Activated CD4-positive, alpha-beta memory T cell treated with anti-CD3 and anti-CD28 coated beads, Interleukin-2, amount 10 ng/mL, durations not matched to agents 7 days and 5 days (primary cell): Measurements from ENCODE around the gene CSMD2. TPM values are rescaled to one million over a fixed set of nuclear protein-coding genes. Genes with fewer than 3 reads are reported as not detected.

Experiments used
- CTCF ChIA-PET: fragments of 350-600 bp; sonication (Branson Sonifier 250); formaldehyde crosslinking; loops from one replicate; lab custom pipeline; 2021; ENCODE audit warnings: antibody characterized with exemption, inconsistent platforms; lab: Charles Lee
- POLR2A ChIA-PET: fragments of 350-600 bp; sonication (Branson Sonifier 250); formaldehyde crosslinking; loops from one replicate; lab custom pipeline; 2021; ENCODE audit warnings: antibody characterized with exemption; lab: Charles Lee
- DNase-seq: peaks from one replicate; pipeline ENCODE4 v3.0.0-alpha.2; 2020
- H3K27ac Mint-ChIP-seq: one replicate; pipeline ENCODE4 v1.8.0; 2021; ENCODE audit warnings: mild to moderate bottlenecking, mixed read lengths
- H3K27me3 Mint-ChIP-seq: one replicate; pipeline ENCODE4 v1.8.0; 2021; ENCODE audit warnings: mixed read lengths
- H3K36me3 Mint-ChIP-seq: one replicate; pipeline ENCODE4 v1.8.0; 2021; ENCODE audit warnings: low read depth, mixed read lengths
- H3K4me1 Mint-ChIP-seq: one replicate; pipeline ENCODE4 v1.8.0; 2021; ENCODE audit warnings: mixed read lengths
- H3K4me3 Mint-ChIP-seq: one replicate; pipeline ENCODE4 v1.8.0; 2021; ENCODE audit warnings: mild to moderate bottlenecking, mixed read lengths
- H3K9me3 Mint-ChIP-seq: one replicate; pipeline ENCODE4 v1.8.0; 2021; ENCODE audit warnings: mixed read lengths
- total RNA-seq, 2 experiments: library from RNA; stranded (reverse); gene quantifications; one replicate each; pipeline ENCODE4 v1.2.3, GENCODE V29; 2021

Gene CSMD2
- total RNA-seq, 2 experiments from 2014 or later, result not detected

DNA sequence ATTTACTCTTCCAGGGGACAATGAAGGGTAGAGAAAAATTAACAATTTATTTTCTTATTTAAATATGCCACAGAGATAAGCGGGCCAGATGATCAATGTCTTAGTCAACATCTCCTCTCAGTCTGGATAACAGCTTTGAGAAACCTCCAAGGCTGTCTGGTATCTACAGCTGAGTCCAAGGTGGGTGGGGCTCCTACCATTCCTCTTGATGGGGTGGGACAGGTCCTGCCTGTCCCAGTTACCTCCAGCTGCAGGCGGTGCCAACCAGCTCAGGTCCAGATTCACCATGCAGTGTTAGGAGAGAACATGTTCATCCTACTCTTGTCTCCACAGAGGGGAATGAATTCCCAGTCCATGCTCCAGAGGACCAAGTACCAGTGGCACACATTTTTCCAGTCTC, 21.1 kb downstream of the CSMD2 start:
- Mint-ChIP-seq H3K4me1 (no peaks in the 10 kb centered on the region), H3K27me3 (peaks cover 1% of the 10 kb centered on the region), H3K4me3 (no peak overlapping the region), H3K36me3 (no peaks in the 10 kb centered on the region), H3K9me3 (no peaks in the 10 kb centered on the region), H3K27ac (no peak overlapping the region)
- CTCF ChIA-PET, result no interaction called here
- no peak for DNase-seq
- POLR2A ChIA-PET, result no interaction called here

DNA sequence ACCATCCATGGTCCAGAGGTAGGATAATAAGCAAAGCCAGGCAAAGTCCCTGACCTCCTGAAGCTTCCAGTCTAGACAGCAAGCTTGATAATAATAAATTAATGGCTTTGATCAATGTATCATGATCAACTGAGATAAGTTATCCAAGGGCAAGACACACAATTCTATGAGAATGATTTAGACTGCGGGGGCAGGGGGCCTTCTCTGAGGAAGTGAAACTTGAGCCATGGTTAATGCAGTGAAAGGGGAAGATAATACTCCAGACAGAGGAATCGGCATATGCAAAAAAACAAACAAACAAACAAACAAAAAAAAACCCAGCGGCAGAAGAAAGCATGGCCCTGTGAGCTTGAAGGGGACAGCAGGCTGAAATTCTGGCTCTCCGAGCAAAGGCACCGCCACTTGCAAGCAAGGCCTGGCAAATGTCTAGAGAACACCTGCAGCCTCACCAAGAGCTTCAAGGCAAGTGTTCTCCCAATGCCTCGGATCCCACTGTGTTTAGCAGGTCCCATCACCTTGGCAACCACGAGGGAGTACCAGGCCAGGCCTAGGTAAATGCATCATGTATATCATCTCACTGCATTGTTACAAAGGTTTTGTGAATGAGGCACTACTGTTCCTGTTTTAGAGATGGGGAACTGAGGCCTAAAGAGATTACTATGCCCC, 24.9 kb downstream of the CSMD2 start:
- H3K27me3 Mint-ChIP-seq, result peaks cover 1% of the 10 kb centered on the region
- H3K36me3 Mint-ChIP-seq, result no peaks in the 10 kb centered on the region
- no peaks in the 10 kb centered on the region for H3K4me1 Mint-ChIP-seq
- ChIA-PET POLR2A (no interaction called here), CTCF (no interaction called here)
- H3K9me3 Mint-ChIP-seq, result no peaks in the 10 kb centered on the region
- no peak overlapping the region for H3K4me3 Mint-ChIP-seq
- no peak overlapping the region for H3K27ac Mint-ChIP-seq
- no peak for DNase-seq

DNA sequence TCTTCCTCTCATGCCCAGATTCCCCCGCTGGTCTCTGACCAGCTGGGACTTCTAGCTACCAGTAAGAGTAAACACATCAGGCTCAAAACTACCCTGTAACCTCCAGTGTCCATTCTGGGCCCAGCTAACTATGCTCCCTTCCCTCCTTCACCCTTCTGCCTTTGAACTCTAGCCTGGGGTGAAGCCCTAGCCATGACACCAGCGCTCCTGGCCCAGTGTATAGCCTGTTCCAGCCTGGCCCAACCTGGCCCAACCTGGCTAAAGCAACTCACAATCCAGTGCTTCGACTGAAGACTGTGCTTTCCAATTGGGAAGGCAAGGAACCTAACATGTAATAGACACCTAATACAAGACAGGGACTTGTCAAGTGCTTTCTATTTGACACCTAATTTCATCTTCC, 27.6 kb downstream of the CSMD2 start:
- peaks cover 1% of the 10 kb centered on the region for H3K27me3 Mint-ChIP-seq
- DNase-seq, result no peak
- no peaks in the 10 kb centered on the region for H3K36me3 Mint-ChIP-seq
- H3K9me3 Mint-ChIP-seq, result no peaks in the 10 kb centered on the region
- H3K4me1 Mint-ChIP-seq, result no peaks in the 10 kb centered on the region
- H3K4me3 Mint-ChIP-seq, result no peak overlapping the region
- H3K27ac Mint-ChIP-seq, result no peak overlapping the region
- ChIA-PET CTCF (no interaction called here), POLR2A (no interaction called here)

DNA sequence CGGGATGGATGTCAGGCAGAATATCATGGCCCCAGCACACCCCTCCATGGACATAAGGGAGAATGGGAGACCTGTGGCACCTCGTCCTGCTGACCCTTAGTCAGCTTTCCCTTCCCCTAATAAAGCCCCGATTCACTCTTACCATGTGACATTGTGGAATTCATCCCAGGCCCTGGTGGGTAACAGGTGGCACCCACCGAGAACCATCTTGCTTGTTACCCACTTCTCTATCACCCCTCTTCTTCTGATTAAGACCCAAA, 32.9 kb downstream of the CSMD2 start:
- no peak overlapping the region for H3K4me3 Mint-ChIP-seq
- POLR2A ChIA-PET, result no interaction called here

GRCh38 chr1:34131396-34132160, 33.5 kb downstream of the CSMD2 start:
- Mint-ChIP-seq H3K9me3 (no peaks in the 10 kb centered on the region), H3K27ac (no peak overlapping the region), H3K4me3 (no peak overlapping the region), H3K4me1 (no peaks in the 10 kb centered on the region), H3K27me3 (no peaks in the 10 kb centered on the region), H3K36me3 (no peaks in the 10 kb centered on the region)
- ChIA-PET CTCF (no interaction called here), POLR2A (no interaction called here)
- no peak for DNase-seq

More for the DNA sequence above, 32.9 kb downstream of the CSMD2 start:
- Mint-ChIP-seq H3K36me3 (no peaks in the 10 kb centered on the region), H3K27me3 (no peaks in the 10 kb centered on the region), H3K9me3 (no peaks in the 10 kb centered on the region), H3K4me1 (no peaks in the 10 kb centered on the region), H3K27ac (no peak overlapping the region)
- no peak for DNase-seq
- CTCF ChIA-PET, result no interaction called here

- POLR2A ChIA-PET, result no interaction called here
- no peak for DNase-seq
- Mint-ChIP-seq H3K4me3 (no peak overlapping the region), H3K27me3 (no peaks in the 10 kb centered on the region), H3K4me1 (no peaks in the 10 kb centered on the region), H3K9me3 (no peaks in the 10 kb centered on the region), H3K36me3 (no peaks in the 10 kb centered on the region), H3K27ac (no peak overlapping the region)
- CTCF ChIA-PET, result interaction anchor here (0.7 kb wide), 1 partner anchor 152 kb away, joined by 3 read pairs; no protein-coding TSS in a partner anchor
Measured at GRCh38 chr1:34130306-34130705, 34.7 kb downstream of the CSMD2 start.

- no peak overlapping the region for H3K4me3 Mint-ChIP-seq
- CTCF ChIA-PET, result interaction anchor here (0.7 kb wide), 1 partner anchor 153 kb away, joined by 3 read pairs; no protein-coding TSS in a partner anchor
- H3K27me3 Mint-ChIP-seq, result no peaks in the 10 kb centered on the region
- H3K4me1 Mint-ChIP-seq, result no peaks in the 10 kb centered on the region
- H3K27ac Mint-ChIP-seq, result no peak overlapping the region
- no peaks in the 10 kb centered on the region for H3K9me3 Mint-ChIP-seq
- POLR2A ChIA-PET, result no interaction called here
- no peaks in the 10 kb centered on the region for H3K36me3 Mint-ChIP-seq
- DNase-seq, result no peak
Measured at GRCh38 chr1:34129630-34130029, 35.4 kb downstream of the CSMD2 start.

DNA sequence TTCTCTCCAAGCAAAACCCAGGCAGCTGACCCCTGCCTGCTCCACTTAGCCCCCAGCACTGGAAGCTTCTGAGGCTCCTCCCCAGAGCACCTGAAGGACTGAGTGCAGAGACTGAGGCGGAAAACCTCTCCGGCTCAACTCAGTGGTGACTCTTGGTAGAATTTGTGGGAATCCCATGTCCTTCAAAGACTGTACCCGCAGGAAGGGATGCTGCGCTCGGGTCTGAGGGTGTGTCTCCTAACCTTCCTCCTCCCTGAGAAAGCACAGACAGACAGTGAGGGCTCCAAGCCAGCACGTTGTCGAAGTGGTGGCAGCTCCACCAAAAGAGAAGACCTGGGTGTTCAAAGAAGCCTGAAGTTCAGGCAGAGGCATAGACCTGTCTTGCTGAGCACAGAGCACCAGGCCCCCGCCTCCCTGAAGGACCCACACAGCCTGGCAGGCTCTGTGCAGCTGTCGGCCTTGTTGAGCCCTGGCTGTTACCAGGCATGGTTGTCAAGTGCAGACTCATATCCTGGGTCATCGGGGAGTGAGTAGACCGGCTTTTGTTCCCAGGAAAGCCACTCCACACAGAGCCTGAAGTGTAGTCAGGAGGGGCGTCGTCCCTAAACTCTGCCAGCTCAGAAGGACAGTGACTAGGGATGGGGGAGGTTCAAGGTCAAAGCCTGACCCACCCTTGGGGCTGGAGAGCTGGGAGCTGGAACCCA, 36.7 kb downstream of the CSMD2 start:
- no peak for DNase-seq
- CTCF ChIA-PET, result no interaction called here
- no peaks in the 10 kb centered on the region for H3K9me3 Mint-ChIP-seq
- no peak overlapping the region for H3K4me3 Mint-ChIP-seq
- no peak overlapping the region for H3K27ac Mint-ChIP-seq
- no peaks in the 10 kb centered on the region for H3K36me3 Mint-ChIP-seq
- POLR2A ChIA-PET, result no interaction called here
- H3K27me3 Mint-ChIP-seq, result no peaks in the 10 kb centered on the region
- no peaks in the 10 kb centered on the region for H3K4me1 Mint-ChIP-seq

- Mint-ChIP-seq H3K27me3 (no peaks in the 10 kb centered on the region), H3K4me3 (no peak overlapping the region), H3K9me3 (no peaks in the 10 kb centered on the region), H3K27ac (no peak overlapping the region), H3K4me1 (no peaks in the 10 kb centered on the region), H3K36me3 (no peaks in the 10 kb centered on the region)
- DNase-seq, result no peak
- POLR2A ChIA-PET, result no interaction called here
- CTCF ChIA-PET, result no interaction called here
Measured at GRCh38 chr1:34127006-34128000, 37.7 kb downstream of the CSMD2 start.

GRCh38 chr1:34126486-34126885, 38.5 kb downstream of the CSMD2 start:
- no peak overlapping the region for H3K27ac Mint-ChIP-seq

DNA sequence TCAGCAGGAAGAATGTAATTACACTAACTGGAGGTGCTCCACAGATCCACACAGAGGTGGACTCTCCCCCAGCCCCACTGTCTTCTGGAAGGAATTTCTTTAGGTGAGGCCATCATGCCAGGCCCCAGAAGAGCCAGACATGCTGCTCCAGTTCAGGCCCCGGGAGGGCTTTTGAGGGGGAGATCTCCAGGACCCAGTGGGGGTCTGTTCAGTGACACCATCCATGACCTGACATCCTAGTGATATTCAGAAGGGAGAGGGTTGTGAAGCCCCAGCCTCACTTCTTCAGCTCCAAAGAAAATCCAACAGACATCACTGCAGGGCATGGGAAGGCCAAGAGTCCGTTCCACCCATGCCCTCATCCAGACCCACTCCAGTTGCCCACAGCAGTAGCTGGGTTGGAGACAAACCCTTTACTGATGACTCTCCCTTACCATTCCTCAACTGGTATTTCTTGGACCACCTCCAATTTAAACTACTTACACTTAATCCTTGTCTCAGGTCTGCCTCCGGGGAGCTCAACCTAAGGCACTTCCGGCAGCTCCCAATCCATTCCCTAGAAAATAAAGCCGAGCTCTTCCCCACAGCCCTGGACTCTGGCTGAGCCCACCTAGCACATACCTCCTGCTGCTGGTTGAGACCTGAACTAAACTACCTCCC, 39.2 kb downstream of the CSMD2 start:
- no peaks in the 10 kb centered on the region for H3K36me3 Mint-ChIP-seq
- no peaks in the 10 kb centered on the region for H3K27me3 Mint-ChIP-seq
- no peaks in the 10 kb centered on the region for H3K4me1 Mint-ChIP-seq
- DNase-seq, result no peak
- H3K9me3 Mint-ChIP-seq, result no peaks in the 10 kb centered on the region
- H3K27ac Mint-ChIP-seq, result no peak overlapping the region
- ChIA-PET CTCF (no interaction called here), POLR2A (no interaction called here)
- H3K4me3 Mint-ChIP-seq, result no peak overlapping the region

More at GRCh38 chr1:34126486-34126885, 38.5 kb downstream of the CSMD2 start:
- Mint-ChIP-seq H3K4me1 (no peaks in the 10 kb centered on the region), H3K27me3 (no peaks in the 10 kb centered on the region), H3K4me3 (no peak overlapping the region), H3K9me3 (no peaks in the 10 kb centered on the region), H3K36me3 (no peaks in the 10 kb centered on the region)
- ChIA-PET POLR2A (no interaction called here), CTCF (no interaction called here)
- no peak for DNase-seq

- Mint-ChIP-seq H3K9me3 (no peaks in the 10 kb centered on the region), H3K4me3 (no peak overlapping the region), H3K4me1 (no peaks in the 10 kb centered on the region), H3K27ac (no peak overlapping the region), H3K27me3 (no peaks in the 10 kb centered on the region), H3K36me3 (no peaks in the 10 kb centered on the region)
- POLR2A ChIA-PET, result no interaction called here
- CTCF ChIA-PET, result no interaction called here
- no peak for DNase-seq
Measured at GRCh38 chr1:34122080-34122932, 42.7 kb downstream of the CSMD2 start.
